SU-DHL-6 (cell line): ENCODE data around the gene CHMP1A.

Experiments
- H2AFZ ChIP-seq: fragments of 200-600 bp; sonication (generic); 2 replicates; pipeline ENCODE4 v1.6.1; 2014; ENCODE audit warnings: low read depth, mild to moderate bottlenecking, moderate library complexity, mixed read lengths, antibody characterized with exemption, low read length; ENCODE audit not compliant: severe bottlenecking
- H3F3A ChIP-seq: fragments of 200-600 bp; shearing (Covaris generic); 2 replicates; pipeline ENCODE4 v1.6.0; 2016; ENCODE audit warnings: antibody characterized with exemption, mild to moderate bottlenecking; ENCODE audit not compliant: insufficient read depth
- H3K27ac ChIP-seq: fragments of 200-600 bp; sonication (generic); 2 replicates; pipeline ENCODE4 v1.5.1; 2016; ENCODE audit warnings: low read depth, mild to moderate bottlenecking, low read length, moderate library complexity, mixed read lengths
- H3K27me3 ChIP-seq: fragments of 200-600 bp; sonication (generic), shearing (Covaris generic); 2 replicates; pipeline ENCODE4 v1.6.0; 2014; ENCODE audit warnings: mild to moderate bottlenecking, low read length
- H3K36me3 ChIP-seq: fragments of 200-600 bp; sonication (generic); 2 replicates; pipeline ENCODE4 v1.6.1; 2014; ENCODE audit warnings: mild to moderate bottlenecking, low read length, mixed read lengths
- H3K4me2 ChIP-seq: fragments of 300-600, 200-600 bp; shearing (Covaris generic), sonication (generic); 2 replicates; pipeline ENCODE4 v1.6.0; 2014; ENCODE audit warnings: low read length, low read depth, mild to moderate bottlenecking; ENCODE audit not compliant: poor library complexity, severe bottlenecking
- H3K4me3 ChIP-seq: fragments of 200-600 bp; sonication (generic); 2 replicates; pipeline ENCODE4 v1.5.1; 2014; ENCODE audit warnings: antibody characterized with exemption, low read length, mild to moderate bottlenecking, mixed read lengths; ENCODE audit not compliant: insufficient read depth, poor library complexity, severe bottlenecking
- H3K79me2 ChIP-seq: fragments of 200-600 bp; sonication (generic); 2 replicates; pipeline ENCODE4 v1.6.1; 2014; ENCODE audit warnings: mild to moderate bottlenecking, low read length, moderate library complexity; ENCODE audit not compliant: insufficient read depth
- H3K9ac ChIP-seq: fragments of 200-600 bp; sonication (generic); 2 replicates; pipeline ENCODE4 v1.7.0; 2014; ENCODE audit warnings: mild to moderate bottlenecking, low read length
- H3K9me2 ChIP-seq: fragments of 200-600 bp; sonication (generic); replicated peaks from 2 replicates; pipeline ENCODE4 v1.6.1; 2014; ENCODE audit warnings: low read length; ENCODE audit not compliant: insufficient read depth
- H3K9me3 ChIP-seq: fragments of 200-600 bp; sonication (generic); 2 replicates; pipeline ENCODE4 v1.6.1; 2014; ENCODE audit warnings: low read length, mixed read lengths; ENCODE audit not compliant: insufficient read depth
- H4K20me1 ChIP-seq: fragments of 200-600 bp; sonication (generic); 2 replicates; pipeline ENCODE4 v1.6.1; 2014; ENCODE audit warnings: low read depth, mild to moderate bottlenecking, antibody characterized with exemption, low read length, moderate library complexity, mixed read lengths
- EZH2phosphoT487 ChIP-seq: fragments of 200-600 bp; sonication (generic), shearing (Covaris generic); conservative IDR thresholded peaks from 2 replicates; pipeline ENCODE4 v1.6.1; 2018; ENCODE audit warnings: mild to moderate bottlenecking, antibody characterized with exemption, low read length, moderate library complexity, mixed read lengths
- TF ChIP-seq, protein P1 (sequence below): fragments of 200-600 bp; sonication (generic); IDR thresholded peaks from one replicate; pipeline ENCODE4 v1.5.1; 2017; ENCODE audit warnings: antibody characterized with exemption, mild to moderate bottlenecking, low read length, moderate library complexity; ENCODE audit not compliant: insufficient read depth, poor library complexity, severe bottlenecking

CHMP1A gene

GRCh38 chr16:89616623-89617022, 40.9 kb downstream of the CHMP1A start:
- H3K27ac ChIP-seq, result no peak overlapping the region
- no peaks in the 10 kb centered on the region for H3K79me2 ChIP-seq
- no peaks in the 10 kb centered on the region for H3F3A ChIP-seq
- no peak overlapping the region for H3K9ac ChIP-seq
- no peaks in the 10 kb centered on the region for H3K36me3 ChIP-seq
- H3K9me2 ChIP-seq, result no peaks in the 10 kb centered on the region
- H3K4me2 ChIP-seq, result no peak overlapping the region
- H3K9me3 ChIP-seq, result no peaks in the 10 kb centered on the region
- TF ChIP-seq, protein P1, sequence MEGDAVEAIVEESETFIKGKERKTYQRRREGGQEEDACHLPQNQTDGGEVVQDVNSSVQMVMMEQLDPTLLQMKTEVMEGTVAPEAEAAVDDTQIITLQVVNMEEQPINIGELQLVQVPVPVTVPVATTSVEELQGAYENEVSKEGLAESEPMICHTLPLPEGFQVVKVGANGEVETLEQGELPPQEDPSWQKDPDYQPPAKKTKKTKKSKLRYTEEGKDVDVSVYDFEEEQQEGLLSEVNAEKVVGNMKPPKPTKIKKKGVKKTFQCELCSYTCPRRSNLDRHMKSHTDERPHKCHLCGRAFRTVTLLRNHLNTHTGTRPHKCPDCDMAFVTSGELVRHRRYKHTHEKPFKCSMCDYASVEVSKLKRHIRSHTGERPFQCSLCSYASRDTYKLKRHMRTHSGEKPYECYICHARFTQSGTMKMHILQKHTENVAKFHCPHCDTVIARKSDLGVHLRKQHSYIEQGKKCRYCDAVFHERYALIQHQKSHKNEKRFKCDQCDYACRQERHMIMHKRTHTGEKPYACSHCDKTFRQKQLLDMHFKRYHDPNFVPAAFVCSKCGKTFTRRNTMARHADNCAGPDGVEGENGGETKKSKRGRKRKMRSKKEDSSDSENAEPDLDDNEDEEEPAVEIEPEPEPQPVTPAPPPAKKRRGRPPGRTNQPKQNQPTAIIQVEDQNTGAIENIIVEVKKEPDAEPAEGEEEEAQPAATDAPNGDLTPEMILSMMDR, result no peak
- no peak for TF ChIP-seq EZH2phosphoT487
- H3K27me3 ChIP-seq, result no peaks in the 10 kb centered on the region
- H4K20me1 ChIP-seq, result no peaks in the 10 kb centered on the region
- H2AFZ ChIP-seq, result no peak overlapping the region
- H3K4me3 ChIP-seq, result no peak overlapping the region

DNA sequence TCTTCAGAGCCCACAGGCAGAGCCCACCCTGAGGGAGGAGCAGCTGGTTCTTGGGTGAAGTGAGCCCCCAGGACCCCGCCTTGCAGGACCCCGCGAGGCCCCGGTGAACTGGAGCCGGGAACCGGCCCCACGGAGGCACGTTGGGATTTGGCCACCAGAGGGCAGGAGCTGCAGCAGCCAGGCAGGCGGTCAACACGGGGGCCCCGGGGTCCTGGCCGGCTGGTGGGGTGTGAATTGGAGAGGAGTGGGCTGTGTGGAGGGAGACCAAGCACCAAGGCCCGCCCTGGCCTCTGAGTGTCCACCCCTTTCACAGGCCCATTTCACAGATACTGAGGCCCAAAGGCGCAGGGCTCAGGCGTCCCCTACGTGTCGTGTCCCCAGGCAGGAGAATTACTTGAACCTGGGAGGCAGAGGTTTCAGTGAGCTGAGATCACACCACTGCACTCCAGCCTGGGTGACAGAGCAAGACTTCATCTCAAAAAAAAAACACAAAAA, 41.9 kb downstream of the CHMP1A start:
- H3K27me3 ChIP-seq, result no peaks in the 10 kb centered on the region
- no peaks in the 10 kb centered on the region for H3K9me3 ChIP-seq
- H3K27ac ChIP-seq, result no peak overlapping the region
- H3K9ac ChIP-seq, result no peak overlapping the region
- no peaks in the 10 kb centered on the region for H3F3A ChIP-seq
- H3K4me3 ChIP-seq, result no peak overlapping the region
- no peaks in the 10 kb centered on the region for H3K36me3 ChIP-seq
- H3K79me2 ChIP-seq, result no peaks in the 10 kb centered on the region
- no peaks in the 10 kb centered on the region for H3K9me2 ChIP-seq
- H2AFZ ChIP-seq, result no peak overlapping the region
- no peak overlapping the region for H3K4me2 ChIP-seq
- no peak for TF ChIP-seq EZH2phosphoT487
- TF ChIP-seq, protein P1, result peak; percentile 58
- no peaks in the 10 kb centered on the region for H4K20me1 ChIP-seq

GRCh38 chr16:89615176-89615575, 42.3 kb downstream of the CHMP1A start:
- Histone ChIP-seq H3K79me2 (no peaks in the 10 kb centered on the region), H2AFZ (no peak overlapping the region), H4K20me1 (no peaks in the 10 kb centered on the region), H3K27ac (no peak overlapping the region), H3K4me3 (no peak overlapping the region), H3K27me3 (no peaks in the 10 kb centered on the region), H3K9me2 (no peaks in the 10 kb centered on the region), H3K36me3 (no peaks in the 10 kb centered on the region), H3F3A (no peaks in the 10 kb centered on the region), H3K9ac (no peak overlapping the region), H3K9me3 (no peaks in the 10 kb centered on the region), H3K4me2 (no peak overlapping the region)
- TF ChIP-seq, protein P1, result no peak

DNA sequence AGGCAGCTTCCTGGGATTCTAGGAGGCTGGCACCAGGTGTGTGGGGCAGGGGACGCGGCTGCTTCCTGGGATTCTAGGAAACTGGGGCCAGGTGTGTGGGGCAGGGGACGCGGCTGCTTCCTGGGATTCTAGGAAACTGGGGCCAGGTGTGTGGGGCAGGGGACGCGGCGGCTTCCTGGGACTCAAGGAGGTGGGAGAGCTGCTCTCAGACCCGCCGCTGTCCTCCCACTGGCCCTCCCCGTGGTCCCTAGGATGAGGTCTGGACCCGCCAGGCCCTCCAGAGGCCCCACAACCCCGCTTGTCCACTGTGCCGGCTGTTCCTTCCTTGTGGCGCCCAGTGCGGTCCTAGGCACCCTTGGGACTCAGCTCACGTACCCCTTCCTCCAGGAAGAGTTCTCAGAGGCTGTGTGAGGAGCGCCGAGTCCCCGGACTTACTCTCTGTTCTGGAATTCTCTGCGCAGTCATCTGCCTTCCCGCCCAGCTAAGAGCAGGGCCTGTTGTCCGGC, 43.5 kb downstream of the CHMP1A start:
- Histone ChIP-seq H4K20me1 (no peaks in the 10 kb centered on the region), H3K79me2 (no peaks in the 10 kb centered on the region), H3K4me3 (no peak overlapping the region), H3F3A (no peaks in the 10 kb centered on the region), H3K27me3 (no peaks in the 10 kb centered on the region), H3K9ac (no peak overlapping the region), H3K9me3 (no peaks in the 10 kb centered on the region), H2AFZ (no peak overlapping the region), H3K9me2 (no peaks in the 10 kb centered on the region), H3K27ac (no peak overlapping the region), H3K36me3 (no peaks in the 10 kb centered on the region), H3K4me2 (no peak overlapping the region)
- TF ChIP-seq, protein P1, result no peak
- TF ChIP-seq EZH2phosphoT487, result no peak
